WI38 (cell line): ENCODE results near the gene ZNF264.

Experiments used
- H3K4me3 ChIP-seq: 2 replicates; pipeline ENCODE4 v1.5.1; 2011; ENCODE audit warnings: low read depth, mild to moderate bottlenecking, control low read depth, low read length
- CTCF ChIP-seq: IDR thresholded peaks from 2 replicates; pipeline ENCODE4 v1.5.1; 2012; ENCODE audit warnings: low read depth, mild to moderate bottlenecking, control low read depth, low read length

Gene ZNF264

GRCh38 chr19:57267291-57267690 lies 76.0 kb downstream of the ZNF264 start:
- no peak for TF ChIP-seq CTCF
- H3K4me3 ChIP-seq: no peak overlapping the region

- H3K4me3 ChIP-seq: no peak overlapping the region
- TF ChIP-seq CTCF: no peak
Measured at GRCh38 chr19:57269515-57270250, 78.4 kb downstream of the ZNF264 start.

- no peak for TF ChIP-seq CTCF
- H3K4me3 ChIP-seq: no peak overlapping the region
Measured at GRCh38 chr19:57271280-57271679, 80.0 kb downstream of the ZNF264 start.
